Esophagus squamous epithelium (tissue), 5 donors: Measurements from ENCODE around the gene STK25. TPM values are rescaled to one million over a fixed set of nuclear protein-coding genes. Genes with fewer than 3 reads are reported as not detected.

Source experiments
- DNase-seq: peaks from one replicate; lab custom pipeline; 2025; lab: John Stamatoyannopoulos, UW
- H3K27ac ChIP-seq, 4 donors: fragments of 200-600 bp; sonication (generic); one replicate each; pipeline ENCODE4 v1.5.1; 2016 to 2019; ENCODE audit warnings: mild to moderate bottlenecking in 1 of 4
- H3K27me3 ChIP-seq, 4 donors: fragments of 200-600 bp; sonication (generic); 1 replicate in 3 of 4; 2 replicates in 1 of 4; pipeline versions ENCODE4 v1.5.1 to v1.6.0; 2017 to 2021; ENCODE audit warnings: antibody characterized with exemption in 1 of 4
- H3K36me3 ChIP-seq, 3 donors: fragments of 200-600 bp; sonication (generic); one replicate each; pipeline ENCODE4 v1.5.1; 2016 to 2019
- H3K4me1 ChIP-seq, 3 donors: fragments of 200-600 bp; sonication (generic); one replicate each; pipeline ENCODE4 v1.5.1; 2017 to 2019
- H3K4me3 ChIP-seq, 4 donors: fragments of 200-600 bp; sonication (generic); 1 replicate in 3 of 4; 2 replicates in 1 of 4; pipeline ENCODE4 v1.5.1; 2016 to 2019; ENCODE audit warnings: mild to moderate bottlenecking in 2 of 4, moderate library complexity in 1 of 4
- H3K9me3 ChIP-seq, 3 donors: fragments of 200-600 bp; sonication (generic); one replicate each; pipeline ENCODE4 v1.5.1; 2016 to 2019
- POLR2A ChIP-seq, 4 donors: fragments of 450-650 bp; IDR thresholded peaks; one replicate each; pipeline ENCODE4 v1.6.1; 2017; ENCODE audit warnings: antibody characterized with exemption in 4 of 4, mild to moderate bottlenecking in 4 of 4, moderate library complexity in 3 of 4
- WGBS, 2 donors: methylation state at CpG; one replicate each; pipeline ENCODE4 v1.1.5; 2018; 5-methylcytosine and 5-hydroxymethylcytosine counted together
- intact Hi-C: fragments of 100-400 bp; cut with DNase I; formaldehyde crosslinking; loops from one replicate; pipeline ENCODE4 v1.15.0; 2022
- total RNA-seq, 4 donors: library from RNA; depleted of rRNA; stranded (reverse); fragments of >200 nt; gene quantifications; one replicate each; pipeline ENCODE4 v1.1.0, GENCODE V29; 2016
- TF ChIP-seq, protein P1 (sequence below), 6 experiments: fragments of 450-650 bp in 4 of 6; fragments of 200-600 bp in 2 of 6; sonication (generic) in 2 of 6; IDR thresholded peaks; one replicate each; pipeline ENCODE4 v1.5.1; 2016 to 2019; ENCODE audit warnings: antibody characterized with exemption in 6 of 6, mild to moderate bottlenecking in 4 of 6, moderate library complexity in 4 of 6
- donor health status: DM: yes; HTN: yes; CAD: no.

The STK25 gene
- total RNA-seq, 4 donors from 2014 or later = 137 to 156 (median 140) TPM

DNA sequence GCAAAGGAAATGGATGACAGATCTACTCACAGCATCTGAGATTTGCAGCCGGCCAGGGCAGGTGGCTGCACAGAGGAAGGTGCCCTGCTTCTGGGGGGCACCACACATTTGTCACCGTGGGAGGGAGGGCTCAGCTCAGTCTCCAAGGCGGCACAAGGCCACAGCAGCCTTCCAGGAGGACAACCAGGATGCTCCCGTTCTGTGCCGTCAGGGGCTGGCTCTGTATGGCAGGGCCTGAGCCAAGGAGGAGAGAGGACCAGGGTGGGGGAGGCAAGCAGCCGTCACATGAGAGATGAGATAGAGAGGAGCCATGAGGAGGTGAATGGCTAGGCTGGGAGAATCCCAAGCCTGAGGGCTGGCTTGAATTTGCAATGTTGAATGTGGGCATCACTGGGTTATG, 45.6 kb upstream of the STK25 start:
- TF ChIP-seq POLR2A (IDR thresholded peaks at IDR 0.05) = no peak
- TF ChIP-seq, protein P1, sequence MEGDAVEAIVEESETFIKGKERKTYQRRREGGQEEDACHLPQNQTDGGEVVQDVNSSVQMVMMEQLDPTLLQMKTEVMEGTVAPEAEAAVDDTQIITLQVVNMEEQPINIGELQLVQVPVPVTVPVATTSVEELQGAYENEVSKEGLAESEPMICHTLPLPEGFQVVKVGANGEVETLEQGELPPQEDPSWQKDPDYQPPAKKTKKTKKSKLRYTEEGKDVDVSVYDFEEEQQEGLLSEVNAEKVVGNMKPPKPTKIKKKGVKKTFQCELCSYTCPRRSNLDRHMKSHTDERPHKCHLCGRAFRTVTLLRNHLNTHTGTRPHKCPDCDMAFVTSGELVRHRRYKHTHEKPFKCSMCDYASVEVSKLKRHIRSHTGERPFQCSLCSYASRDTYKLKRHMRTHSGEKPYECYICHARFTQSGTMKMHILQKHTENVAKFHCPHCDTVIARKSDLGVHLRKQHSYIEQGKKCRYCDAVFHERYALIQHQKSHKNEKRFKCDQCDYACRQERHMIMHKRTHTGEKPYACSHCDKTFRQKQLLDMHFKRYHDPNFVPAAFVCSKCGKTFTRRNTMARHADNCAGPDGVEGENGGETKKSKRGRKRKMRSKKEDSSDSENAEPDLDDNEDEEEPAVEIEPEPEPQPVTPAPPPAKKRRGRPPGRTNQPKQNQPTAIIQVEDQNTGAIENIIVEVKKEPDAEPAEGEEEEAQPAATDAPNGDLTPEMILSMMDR (IDR thresholded peaks at IDR 0.05) = no peak
- WGBS, 2 donors = 55 to 57% methylated on average over 3 to 5 of the region's 6 CpGs
- no peak for DNase-seq
- no peak overlapping the region for H3K4me3 ChIP-seq
- intact Hi-C loops = no loop called here
- peaks cover 0 to 47% (median 4%) of the 10 kb centered on the region in 3 donors for H3K4me1 ChIP-seq
- H3K27me3 ChIP-seq = peaks cover 0 to 25% (median 0%) of the 10 kb centered on the region in 4 donors
- H3K27ac ChIP-seq = no peak overlapping the region
- H3K36me3 ChIP-seq = no peaks in the 10 kb centered on the region
- H3K9me3 ChIP-seq = peaks cover 0 to 4% (median 0%) of the 10 kb centered on the region in 3 donors

DNA sequence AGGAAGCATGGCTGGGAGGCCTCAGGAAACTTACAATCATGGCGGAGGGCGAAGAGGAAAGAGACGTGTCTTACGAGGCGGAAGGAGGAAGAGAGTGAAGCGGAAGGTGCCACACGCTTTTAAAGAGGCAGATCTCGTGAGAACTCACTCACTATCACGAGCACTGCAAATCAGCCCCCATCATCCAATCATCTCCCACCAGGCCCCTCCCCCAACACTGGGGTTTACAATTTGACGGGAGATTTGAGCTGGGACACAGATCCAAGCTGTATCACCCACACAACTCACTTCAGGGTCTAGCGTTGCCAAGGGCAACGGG, 45.1 kb upstream of the STK25 start:
- TF ChIP-seq, protein P1 (IDR thresholded peaks at IDR 0.05) = no peak
- no peak for TF ChIP-seq POLR2A (IDR thresholded peaks at IDR 0.05)
- H3K4me3 ChIP-seq = no peak overlapping the region
- WGBS, 2 donors = 81 to 85% methylated on average over 10 of the region's 12 CpGs
- no peak overlapping the region for H3K27ac ChIP-seq
- peaks cover 0 to 25% (median 0%) of the 10 kb centered on the region in 4 donors for H3K27me3 ChIP-seq
- peaks cover 0 to 49% (median 4%) of the 10 kb centered on the region in 3 donors for H3K4me1 ChIP-seq
- no peak for DNase-seq
- peaks cover 0 to 4% (median 0%) of the 10 kb centered on the region in 3 donors for H3K9me3 ChIP-seq
- H3K36me3 ChIP-seq = no peaks in the 10 kb centered on the region
- intact Hi-C loops = no loop called here

DNA sequence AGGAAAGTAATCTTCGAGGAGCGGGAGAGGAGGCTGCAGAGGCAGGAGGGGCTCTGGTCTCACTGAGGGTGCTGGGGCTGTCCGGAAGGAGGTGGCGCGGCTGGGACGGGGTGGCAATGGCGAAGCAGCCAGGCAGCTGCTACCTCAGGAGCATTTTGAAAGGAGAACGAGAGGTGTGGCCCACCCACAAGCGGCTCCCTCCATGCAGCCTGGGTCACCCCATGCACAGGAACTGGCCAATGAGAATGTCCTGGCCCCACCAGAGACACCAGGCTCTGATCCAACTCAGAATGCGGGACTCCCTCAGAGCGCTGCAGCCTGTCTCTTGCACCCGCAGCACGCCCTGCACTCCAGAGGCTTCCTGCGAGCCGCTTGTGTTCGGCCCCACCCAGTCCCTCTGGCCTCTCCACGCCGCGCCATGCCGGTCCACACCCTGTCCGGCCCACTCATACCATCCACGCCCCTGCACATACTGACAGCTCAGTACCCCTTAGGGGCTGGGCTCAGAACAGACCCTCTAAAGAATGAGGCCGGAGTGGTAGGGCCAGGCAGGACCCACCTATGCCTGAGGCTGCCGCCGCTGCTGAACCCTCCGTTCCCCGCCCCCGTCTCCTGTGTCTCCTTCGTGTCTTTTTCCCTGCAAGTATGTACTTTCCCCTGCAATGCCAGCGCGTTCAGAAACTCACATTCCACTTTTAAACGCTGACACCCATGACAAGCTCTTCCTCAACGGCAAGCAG, 43.8 kb upstream of the STK25 start:
- Histone ChIP-seq H3K27me3 (peaks cover 0 to 32% (median 0%) of the 10 kb centered on the region in 4 donors), H3K36me3 (no peaks in the 10 kb centered on the region), H3K4me3 (peak overlapping the region in 1 of 4 donors; percentile 4), H3K4me1 (peaks cover 0 to 47% (median 5%) of the 10 kb centered on the region in 3 donors), H3K9me3 (no peaks in the 10 kb centered on the region), H3K27ac (no peak overlapping the region)
- TF ChIP-seq, protein P1 (IDR thresholded peaks at IDR 0.05) = no peak
- TF ChIP-seq POLR2A (IDR thresholded peaks at IDR 0.05) = no peak
- no peak for DNase-seq
- intact Hi-C loops = no loop called here
- WGBS, 2 donors = 60 to 66% methylated on average over 31 to 32 of the region's 33 CpGs

DNA sequence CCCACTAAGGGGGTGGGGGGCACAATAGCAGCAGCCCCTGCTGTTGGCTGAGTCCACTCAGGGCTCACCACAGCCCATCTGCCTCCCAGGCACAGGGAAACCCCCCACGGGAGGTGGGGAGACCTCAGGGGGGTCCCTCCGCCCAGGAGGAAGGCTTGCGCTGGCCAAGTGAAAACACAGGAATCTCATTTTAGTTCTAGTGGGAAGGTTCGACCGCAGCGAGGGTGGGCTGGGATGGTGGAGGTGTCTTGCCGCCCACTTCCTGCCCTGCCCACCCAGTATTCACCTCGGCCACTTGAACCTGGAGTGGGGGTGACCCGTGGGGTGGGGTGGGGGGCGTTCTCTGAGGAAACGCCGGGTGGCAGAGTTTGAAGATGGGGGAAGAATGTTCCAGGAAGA, 43.2 kb upstream of the STK25 start:
- WGBS, 2 donors = 40 to 59% methylated on average over 1 to 5 of the region's 12 CpGs
- H3K4me3 ChIP-seq = no peak overlapping the region
- peaks cover 0 to 53% (median 11%) of the 10 kb centered on the region in 3 donors for H3K4me1 ChIP-seq
- intact Hi-C loops = no loop called here
- no peak for TF ChIP-seq POLR2A (IDR thresholded peaks at IDR 0.05)
- TF ChIP-seq, protein P1 (IDR thresholded peaks at IDR 0.05) = no peak
- no peaks in the 10 kb centered on the region for H3K9me3 ChIP-seq
- DNase-seq = no peak
- peaks cover 0 to 38% (median 0%) of the 10 kb centered on the region in 4 donors for H3K27me3 ChIP-seq
- H3K36me3 ChIP-seq = no peaks in the 10 kb centered on the region
- H3K27ac ChIP-seq = no peak overlapping the region
